PFSK-1 (cell line): Measurements from ENCODE around the gene TAF10.
A peak's percentile ranks its signal among the peaks of the same experiment; 100 is the strongest.

Experiments used
- FOXP2 ChIP-seq: optimal IDR thresholded peaks from 2 replicates; pipeline ENCODE3; 2011; ENCODE audit warnings: borderline replicate concordance, control low read depth, inconsistent platforms; ENCODE audit not compliant: insufficient read depth; ENCODE audit errors: extremely low read length, extremely low read depth
- POLR2AphosphoS5 ChIP-seq: IDR thresholded peaks from 2 replicates; pipeline ENCODE4 v1.6.1; 2012; ENCODE audit warnings: low read depth, mild to moderate bottlenecking, control low read depth, low read length, moderate library complexity
- REST ChIP-seq, 2 experiments: IDR thresholded peaks; 2 replicates each; pipeline versions ENCODE4 v1.6.1 to v1.8.0; 2011 to 2012; ENCODE audit warnings: low read depth in 2 of 2, low read length in 2 of 2, control low read depth in 1 of 2, inconsistent platforms in 1 of 2, mild to moderate bottlenecking in 1 of 2, moderate library complexity in 1 of 2; ENCODE audit not compliant: insufficient read depth in 1 of 2
- SIN3A ChIP-seq: IDR thresholded peaks from 2 replicates; pipeline ENCODE4 v1.6.1; 2012; ENCODE audit warnings: mild to moderate bottlenecking, low read length, moderate library complexity, borderline replicate concordance; ENCODE audit not compliant: insufficient read depth
- TAF1 ChIP-seq: IDR thresholded peaks from 2 replicates; pipeline ENCODE4 v1.6.1; 2012; ENCODE audit warnings: low read length, control low read depth, borderline replicate concordance; ENCODE audit not compliant: insufficient read depth

Gene TAF10

DNA sequence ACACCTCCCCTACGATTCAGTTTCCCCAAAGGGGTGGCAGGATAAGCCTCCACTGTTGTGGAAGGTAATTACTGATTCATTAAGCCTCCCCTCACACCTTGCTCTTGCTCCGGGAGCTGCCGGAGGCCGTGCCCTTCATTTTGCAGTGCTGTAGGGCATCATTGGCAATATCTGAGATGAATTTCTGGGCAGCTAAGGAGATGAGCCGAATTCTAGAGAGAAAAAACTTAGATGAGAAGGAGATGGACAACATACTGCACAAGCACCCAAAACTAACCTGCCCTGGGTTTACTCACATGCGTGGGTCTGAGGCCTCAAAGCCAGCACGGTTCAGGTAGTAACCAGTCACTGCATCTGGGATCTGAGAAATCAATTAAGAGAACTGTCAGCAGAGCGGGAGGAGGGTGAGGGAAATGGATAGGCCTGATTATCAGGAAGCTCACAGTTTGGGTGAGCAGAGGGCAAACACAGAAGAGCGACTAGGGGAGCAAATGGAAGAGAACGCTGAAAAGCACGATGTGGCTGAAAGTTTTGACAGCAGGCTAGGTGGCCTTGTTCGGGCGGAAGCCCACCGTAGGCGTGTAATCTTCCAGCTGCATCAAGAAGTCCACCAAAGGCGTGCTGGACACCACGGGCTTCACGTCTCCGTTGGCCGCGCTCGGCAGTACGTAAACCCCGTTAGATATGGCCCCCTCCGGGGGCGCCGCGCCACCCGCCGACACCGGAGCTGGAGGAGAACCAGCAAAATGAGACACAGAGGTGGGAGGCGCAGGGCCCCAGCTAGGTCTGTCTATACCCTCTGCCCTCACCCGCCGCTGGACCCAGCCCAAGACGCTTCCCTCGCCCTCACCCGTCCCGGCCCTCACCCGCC is 689 bp downstream of the TAF10 start:
- TF ChIP-seq REST (IDR thresholded peaks at IDR 0.05; ENCODE audit: insufficient read depth in 1 of 2, low read depth in 2 of 2, low read length in 2 of 2): 0 out of 4 replicates have a peak, but pooled peaks of 1 of the 2 experiments have one; percentile 13
- no peak for TF ChIP-seq FOXP2
- no peak for TF ChIP-seq SIN3A
- TF ChIP-seq POLR2AphosphoS5: peak; percentile 58; the same call in 1 of the 2 replicates
- TF ChIP-seq TAF1: peak; percentile 55; the same call in 1 of the 2 replicates

DNA sequence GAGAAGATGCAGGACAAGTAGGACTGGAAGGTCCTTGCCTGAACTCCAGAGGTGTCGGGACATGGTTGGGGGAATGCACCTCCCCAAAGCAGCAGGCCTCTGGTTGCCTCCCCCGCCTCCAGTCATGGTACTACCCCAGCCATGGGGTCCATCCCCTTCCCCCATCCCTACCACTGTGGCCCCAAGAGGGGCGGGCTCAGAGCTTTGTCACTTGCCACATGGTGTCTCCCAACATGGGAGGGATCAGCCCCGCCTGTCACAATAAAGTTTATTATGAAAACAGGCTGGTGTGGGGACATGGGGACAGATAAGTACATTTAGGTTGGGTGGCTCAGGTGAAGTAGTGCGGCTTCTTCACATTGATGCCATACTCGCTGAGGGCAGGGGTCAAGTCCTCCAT is 1.4 kb downstream of the TAF10 start:
- no peak for TF ChIP-seq FOXP2
- no peak for TF ChIP-seq TAF1
- TF ChIP-seq POLR2AphosphoS5: no peak
- TF ChIP-seq SIN3A: no peak
- TF ChIP-seq REST (IDR thresholded peaks at IDR 0.05; ENCODE audit: insufficient read depth in 1 of 2, low read depth in 2 of 2, low read length in 2 of 2): no peak

DNA sequence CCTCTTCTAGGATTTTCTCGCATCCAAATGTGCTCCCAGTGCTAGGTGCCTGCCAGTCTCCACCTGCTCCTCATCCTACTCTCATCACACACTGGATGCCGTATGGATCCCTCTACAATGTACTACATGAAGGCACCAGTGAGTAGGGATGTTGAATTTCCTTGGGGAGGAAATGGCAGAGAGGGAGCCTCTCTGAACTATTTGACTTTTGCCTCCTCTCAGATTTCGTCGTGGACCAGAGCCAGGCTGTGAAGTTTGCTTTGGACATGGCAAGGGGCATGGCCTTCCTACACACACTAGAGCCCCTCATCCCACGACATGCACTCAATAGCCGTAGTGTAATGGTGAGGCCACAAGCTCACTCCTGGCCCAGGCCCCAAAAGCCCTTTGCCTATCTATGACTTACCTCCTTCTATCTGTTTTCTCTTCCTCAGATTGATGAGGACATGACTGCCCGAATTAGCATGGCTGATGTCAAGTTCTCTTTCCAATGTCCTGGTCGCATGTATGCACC is 2.5 kb downstream of the TAF10 start:
- TF ChIP-seq TAF1: no peak
- no peak for TF ChIP-seq POLR2AphosphoS5
- no peak for TF ChIP-seq SIN3A
- TF ChIP-seq FOXP2: no peak
- TF ChIP-seq REST (IDR thresholded peaks at IDR 0.05; ENCODE audit: insufficient read depth in 1 of 2, low read depth in 2 of 2, low read length in 2 of 2): no peak

DNA sequence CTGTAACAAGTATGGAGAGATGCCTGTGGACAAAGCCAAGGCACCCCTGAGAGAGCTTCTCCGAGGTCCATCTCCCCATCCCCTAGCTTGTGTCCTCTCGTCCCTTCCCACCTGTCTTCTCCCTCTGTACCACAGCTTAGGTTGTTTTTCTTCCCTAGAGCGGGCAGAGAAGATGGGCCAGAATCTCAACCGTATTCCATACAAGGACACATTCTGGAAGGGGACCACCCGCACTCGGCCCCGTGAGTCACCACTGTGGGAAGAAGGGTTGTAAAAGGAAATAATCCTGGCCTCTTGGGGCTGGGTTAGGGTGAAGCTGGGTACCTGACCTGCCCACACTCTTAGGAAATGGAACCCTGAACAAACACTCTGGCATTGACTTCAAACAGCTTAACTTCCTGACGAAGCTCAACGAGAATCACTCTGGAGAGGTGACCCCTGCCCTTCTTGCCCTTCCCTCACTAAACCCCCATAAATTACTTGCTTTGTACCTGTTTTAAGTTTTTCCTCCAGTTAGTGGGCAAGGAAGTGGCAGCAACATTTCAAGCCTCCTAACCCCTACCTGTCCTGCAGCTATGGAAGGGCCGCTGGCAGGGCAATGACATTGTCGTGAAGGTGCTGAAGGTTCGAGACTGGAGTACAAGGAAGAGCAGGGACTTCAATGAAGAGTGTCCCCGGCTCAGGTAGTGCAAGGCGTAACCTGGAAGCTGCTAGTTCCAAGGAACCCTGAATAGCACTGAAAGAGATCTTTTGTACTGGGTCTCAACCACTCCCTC is 3.1 kb downstream of the TAF10 start:
- TF ChIP-seq FOXP2 (no peak), POLR2AphosphoS5 (0 out of 2 replicates have a peak, but pooled peaks have one; percentile 23), REST (IDR thresholded peaks at IDR 0.05; ENCODE audit: insufficient read depth in 1 of 2, low read depth in 2 of 2, low read length in 2 of 2) (no peak), SIN3A (no peak), TAF1 (no peak)
